Midbrain (tissue), 1 donor: ENCODE data around the gene MAST4.

Experiments used
- DNase-seq: peaks from one replicate; lab custom pipeline; 2025; lab: John Stamatoyannopoulos, UW

Gene MAST4

GRCh38 chr5:66595756-66596635 is at the start of gene MAST4:
Gene MAST4 (plus strand): TSS chr5:66596393. CDS start chr5:66596656, 263 bp downstream.
- peak; percentile 70 for DNase-seq

DNA sequence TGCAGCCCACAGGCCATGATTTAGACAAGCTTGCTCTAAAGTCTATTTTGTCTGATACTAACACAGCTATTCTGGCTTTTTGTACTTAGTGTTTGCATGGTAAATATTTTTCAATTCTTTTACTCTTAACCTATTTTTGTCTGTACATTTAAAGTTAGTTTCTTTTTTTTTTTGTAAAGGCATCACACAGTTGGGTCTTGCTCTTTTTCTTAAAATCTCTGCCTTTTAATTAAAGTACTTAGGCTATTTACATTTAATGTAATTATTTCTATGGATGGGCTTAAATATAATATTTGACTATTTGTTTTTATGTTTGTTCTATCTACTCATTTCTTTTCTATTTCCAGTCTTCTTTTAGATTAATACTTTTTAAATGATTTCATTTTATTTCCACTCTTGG is 49.7 kb upstream of the MAST4 start:
- no peak for DNase-seq

DNA sequence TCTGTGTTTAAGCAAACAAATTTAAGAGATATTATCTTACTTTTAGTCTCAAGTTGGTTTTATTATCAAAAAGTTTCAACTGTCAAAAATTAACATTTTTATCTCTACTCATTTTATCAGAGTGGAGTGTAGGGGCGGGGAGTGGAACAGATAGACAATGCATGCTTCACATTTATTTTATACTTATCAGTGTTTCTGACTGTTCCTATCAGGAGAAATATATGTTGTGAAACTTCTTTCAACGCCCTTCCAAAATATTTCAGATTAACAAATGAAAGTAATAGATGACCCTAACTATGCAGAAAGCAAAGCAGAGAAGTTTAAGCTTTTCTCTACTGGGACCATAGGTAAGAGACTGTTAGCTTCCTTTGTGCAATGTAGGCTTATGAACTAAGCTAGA is 44.9 kb upstream of the MAST4 start:
- no peak for DNase-seq

- DNase-seq, result no peak
Observed at GRCh38 chr5:66551945-66552344, 44.2 kb upstream of the MAST4 start.

DNA sequence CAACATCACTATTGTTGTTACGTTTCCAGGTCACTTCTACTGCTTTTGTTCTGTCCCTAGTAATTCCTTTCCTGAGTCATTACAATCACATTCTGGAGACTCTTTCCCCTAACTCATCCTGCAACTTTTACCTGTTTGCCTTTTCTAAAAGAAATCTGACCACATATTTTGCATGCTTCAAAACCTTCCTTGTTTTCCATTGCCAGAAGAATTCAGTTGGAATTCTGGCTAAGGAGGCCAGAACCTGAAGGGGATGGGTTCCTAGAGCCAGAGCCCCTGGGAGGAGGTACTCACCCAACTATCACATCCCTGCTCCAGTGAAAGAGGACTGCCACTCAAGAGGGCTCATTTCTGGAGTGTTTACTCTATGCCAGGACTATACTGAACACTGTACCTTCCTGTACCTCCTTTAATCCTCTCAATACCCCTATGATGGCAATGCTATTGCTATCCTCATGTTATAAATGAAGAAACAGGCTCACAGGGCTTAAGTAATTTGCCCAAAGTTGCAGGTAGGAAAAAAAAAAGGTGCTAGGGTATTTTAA is 42.8 kb upstream of the MAST4 start:
- no peak for DNase-seq

- peak; percentile 1 for DNase-seq
Observed at GRCh38 chr5:66553916-66554575, 42.1 kb upstream of the MAST4 start.

DNA sequence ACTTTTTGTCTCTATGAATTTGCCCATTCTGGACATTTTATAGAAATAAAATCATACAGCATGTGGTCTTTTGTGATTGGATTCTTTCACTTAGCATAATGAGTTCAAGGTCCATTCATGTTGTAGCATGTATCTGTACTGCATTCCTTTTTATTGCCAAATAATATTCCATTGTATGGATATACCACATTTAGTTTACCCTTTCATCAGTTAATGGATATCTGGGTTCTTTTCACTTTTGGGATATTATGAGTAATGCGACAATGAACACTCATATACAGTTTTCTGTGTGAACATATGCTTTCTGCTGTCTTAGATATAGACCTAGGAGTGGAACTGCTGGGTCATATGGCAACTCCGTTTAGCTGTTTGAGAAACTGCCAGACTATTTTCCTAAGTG is 41.3 kb upstream of the MAST4 start:
- no peak for DNase-seq

DNA sequence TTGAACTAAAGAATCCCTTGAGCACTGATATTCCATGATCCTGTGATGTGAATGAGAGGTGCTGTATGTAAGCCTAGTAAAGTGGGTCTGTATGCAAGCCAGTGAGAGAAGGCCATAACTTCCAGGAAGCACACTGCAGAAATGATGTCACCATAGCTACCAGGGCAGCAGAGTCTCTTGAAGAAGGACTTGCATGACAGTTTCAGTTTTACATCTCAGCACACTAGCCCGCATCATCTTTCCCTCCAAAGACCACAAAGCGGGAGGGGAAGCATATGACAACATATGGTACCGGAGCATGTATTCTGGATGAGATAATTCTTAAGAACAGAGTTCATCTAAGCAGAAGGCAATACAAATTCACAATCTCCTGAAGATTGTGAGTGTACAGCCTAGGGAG is 37.6 kb upstream of the MAST4 start:
- no peak for DNase-seq

GRCh38 chr5:66560371-66560770 is 35.8 kb upstream of the MAST4 start:
- no peak for DNase-seq

DNA sequence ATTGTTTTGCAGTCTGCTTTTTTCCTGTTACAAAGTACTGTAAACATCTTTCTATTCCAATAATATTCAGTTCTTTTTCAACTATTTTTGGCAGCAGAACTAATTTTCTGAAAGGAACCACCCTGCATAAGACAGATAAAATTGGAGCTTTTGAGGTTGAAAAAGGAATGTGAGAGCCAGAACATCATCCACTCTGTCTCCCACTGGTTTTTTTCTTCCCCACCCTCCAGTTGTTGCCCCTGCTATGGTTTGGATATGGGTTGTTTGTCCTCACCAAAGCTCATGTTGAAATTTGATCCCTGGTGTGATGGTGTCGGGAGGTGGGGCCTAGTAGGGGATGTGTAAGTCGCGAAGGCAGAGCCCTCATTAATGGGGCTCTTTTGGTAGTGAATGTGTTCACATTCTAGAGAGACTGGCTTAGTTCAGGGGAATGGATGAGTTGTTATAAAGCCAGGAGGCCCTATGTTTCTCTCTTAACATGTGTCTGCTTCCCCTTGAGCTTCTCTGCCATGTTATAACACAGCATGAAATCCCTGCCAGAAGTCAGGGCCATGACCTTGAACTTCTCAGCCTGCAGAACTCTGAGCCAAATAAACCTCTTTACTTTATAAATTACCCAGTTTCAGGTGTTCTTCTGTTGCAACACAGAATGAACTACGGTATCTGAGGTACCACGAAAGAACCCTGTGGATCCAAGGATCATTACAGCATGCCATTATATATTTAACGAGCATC is 34.8 kb upstream of the MAST4 start:
- DNase-seq, result no peak

- DNase-seq, result no peak
Observed at GRCh38 chr5:66565878-66566277, 30.3 kb upstream of the MAST4 start.

DNA sequence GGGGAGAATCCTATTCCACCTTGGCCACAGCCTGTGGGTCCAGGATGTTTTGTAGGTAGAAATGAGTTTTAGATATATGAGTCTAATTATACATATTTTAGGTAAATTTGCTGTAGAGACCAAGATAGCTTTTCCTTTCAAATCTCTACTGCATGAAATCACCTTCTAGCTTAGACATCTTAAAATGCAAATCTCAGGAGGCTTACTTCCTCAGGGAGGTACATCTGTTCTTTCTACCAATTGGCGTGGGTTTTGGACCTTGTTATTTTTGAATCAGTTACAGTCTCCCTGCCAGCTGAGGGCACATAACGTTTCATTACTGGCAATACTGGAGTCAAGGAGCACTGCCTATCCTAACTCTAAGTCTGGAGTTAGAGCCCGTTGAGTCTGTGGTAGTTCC is 28.7 kb upstream of the MAST4 start:
- no peak for DNase-seq

GRCh38 chr5:66570201-66570600 is 26.0 kb upstream of the MAST4 start:
- DNase-seq, result no peak

- no peak for DNase-seq
Observed at GRCh38 chr5:66573733-66574132, 22.5 kb upstream of the MAST4 start.

- DNase-seq, result no peak
Observed at GRCh38 chr5:66582499-66583165, 13.6 kb upstream of the MAST4 start.

- DNase-seq, result no peak
Observed at GRCh38 chr5:66585291-66585690, 10.9 kb upstream of the MAST4 start.

DNA sequence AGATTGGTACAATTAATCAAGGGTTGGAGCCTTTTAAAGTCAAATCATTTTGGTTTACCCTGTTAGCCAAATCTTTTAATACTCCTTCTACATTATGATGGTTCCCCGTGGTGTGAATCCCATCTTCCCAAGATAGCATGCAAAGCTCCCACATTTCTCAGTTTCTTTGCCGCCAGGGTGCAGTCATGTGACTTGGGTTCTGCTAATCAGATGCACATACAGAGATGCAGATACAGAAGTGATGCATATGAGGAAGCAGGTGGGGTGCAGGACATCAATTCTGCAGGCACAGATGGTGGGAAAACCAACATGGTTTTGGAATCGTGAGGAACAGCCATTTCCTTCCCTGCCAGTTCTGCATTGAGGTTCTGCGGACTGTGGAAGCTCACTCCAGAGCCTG is 8.4 kb upstream of the MAST4 start:
- no peak for DNase-seq

DNA sequence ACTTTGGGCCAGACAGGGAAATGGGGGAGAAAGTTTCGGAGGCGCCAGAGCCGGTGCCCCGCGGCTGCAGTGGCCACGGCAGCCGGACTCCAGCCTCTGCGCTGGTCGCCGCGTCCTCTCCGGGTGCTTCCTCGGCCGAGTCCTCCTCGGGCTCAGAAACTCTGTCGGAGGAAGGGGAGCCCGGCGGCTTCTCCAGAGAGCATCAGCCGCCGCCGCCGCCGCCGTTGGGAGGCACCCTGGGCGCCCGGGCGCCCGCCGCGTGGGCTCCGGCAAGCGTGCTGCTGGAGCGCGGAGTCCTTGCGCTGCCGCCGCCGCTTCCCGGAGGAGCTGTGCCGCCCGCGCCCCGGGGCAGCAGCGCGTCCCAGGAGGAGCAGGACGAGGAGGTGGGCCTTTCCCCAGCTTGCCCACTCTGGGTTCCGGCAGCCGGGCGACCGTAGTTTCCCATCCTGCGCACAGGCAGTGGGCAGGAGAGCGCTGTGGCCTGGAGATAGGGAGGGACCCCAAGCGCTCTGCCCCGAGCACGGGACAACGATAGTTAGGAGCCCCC is 516 bp downstream of the MAST4 start:
- DNase-seq, result no peak

DNA sequence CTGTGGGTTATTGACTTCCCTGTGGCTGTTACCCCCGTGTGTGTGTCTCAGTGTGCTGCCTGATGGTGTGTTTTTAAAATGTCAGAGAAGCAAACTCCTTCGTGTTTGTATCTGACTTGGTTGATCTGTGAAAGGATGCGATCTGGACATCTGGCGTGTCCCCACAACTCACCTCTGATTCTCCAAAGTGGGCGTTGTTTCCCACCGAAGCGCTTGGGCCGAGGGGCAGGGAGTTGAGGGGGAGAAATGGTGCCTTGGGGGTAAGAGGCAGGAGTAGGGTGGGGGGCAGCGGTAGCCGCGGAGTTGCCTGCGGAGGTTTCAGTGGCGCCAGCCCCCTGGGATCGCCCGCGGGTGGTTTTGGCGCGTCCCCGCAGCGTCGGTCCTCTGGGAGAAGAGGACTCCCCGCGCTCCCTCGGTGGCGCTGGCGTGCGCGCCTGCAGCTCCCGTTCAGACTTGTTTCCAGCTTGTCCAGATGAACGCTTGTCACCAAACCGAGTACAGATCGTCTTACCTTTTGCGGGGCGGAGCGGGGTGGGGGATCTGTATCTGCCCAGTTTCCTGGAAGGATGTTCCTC is 1.1 kb downstream of the MAST4 start:
- peak; percentile 11 for DNase-seq

GRCh38 chr5:66602621-66603020 is 6.4 kb downstream of the MAST4 start:
- no peak for DNase-seq

DNA sequence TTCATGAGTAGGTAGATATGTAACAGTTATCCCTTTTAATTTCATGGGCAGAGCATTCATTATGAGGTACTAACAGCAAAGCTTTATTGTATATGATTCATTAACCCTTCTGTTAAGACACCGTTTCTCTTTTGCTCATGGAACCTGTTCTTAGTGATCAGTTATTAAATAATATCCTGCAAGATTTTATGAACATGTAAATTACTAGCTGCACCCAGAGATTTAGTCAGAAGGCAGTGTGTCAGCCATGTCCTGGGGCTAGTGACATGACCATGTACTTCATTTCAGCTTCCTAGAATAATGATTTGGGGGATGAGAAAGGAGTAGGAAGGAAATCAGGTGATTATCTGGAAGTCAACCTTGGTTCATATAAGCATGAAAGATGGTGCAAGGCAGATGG is 7.0 kb downstream of the MAST4 start:
- no peak for DNase-seq
